ENCODE results near the gene SLC39A1.
A peak's percentile ranks its signal among the peaks of the same experiment; 100 is the strongest.
"Not testable (repeated sequence)": the region's sequence is repeated elsewhere in the genome, so short reads cannot be mapped to it uniquely, and the experiment has no call there.

SLC39A1 gene

GRCh38 chr1:153963030-153963849, at the start of gene SLC39A1:
Gene SLC39A1, minus strand, starts transcription at chr1:153963537. Its CDS starts 822 bp downstream, at chr1:153962715.
- DNase-seq, result peak; percentile 93 to 97

- DNase-seq, result not testable (repeated sequence)
Measured at GRCh38 chr1:154012543-154012942, 49.2 kb upstream of the SLC39A1 start.

DNA sequence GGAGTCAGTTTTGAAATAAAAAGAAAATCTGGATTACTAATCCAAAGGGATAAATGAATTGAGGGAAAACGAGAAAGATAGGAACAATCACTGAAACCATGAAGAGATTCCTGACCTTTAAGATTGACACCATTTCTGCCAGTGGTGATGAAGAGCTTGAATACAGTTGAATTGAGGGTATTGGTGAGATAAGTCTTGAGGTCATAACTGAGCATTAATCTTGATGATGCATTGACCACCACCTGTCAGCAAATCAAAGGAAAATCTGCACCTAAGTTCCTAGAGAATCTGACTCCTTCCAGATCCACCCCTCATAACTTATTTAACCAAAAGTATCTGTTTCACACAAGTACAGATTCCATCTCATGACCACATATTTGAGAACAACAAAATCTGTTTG, 48.8 kb upstream of the SLC39A1 start:
- DNase-seq, result no peak

DNA sequence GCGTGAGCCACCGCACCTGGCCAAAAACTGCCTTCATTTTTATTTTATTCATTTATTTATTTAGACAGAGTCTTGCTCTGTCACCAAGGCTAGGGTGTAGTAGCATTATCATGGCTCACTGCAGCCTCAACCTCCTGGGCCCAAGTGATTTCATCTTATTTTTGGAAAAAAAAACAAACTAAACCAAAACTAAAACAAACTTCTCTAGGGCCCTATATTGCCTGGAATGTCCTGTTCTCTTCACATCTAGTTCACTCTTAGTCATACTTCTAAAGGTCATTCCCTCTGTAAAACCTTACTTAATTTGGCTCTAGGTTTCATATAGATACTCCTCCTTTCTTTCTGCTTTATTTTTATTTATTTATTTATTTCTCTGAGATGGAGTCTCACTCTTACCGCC, 42.8 kb upstream of the SLC39A1 start:
- no peak for DNase-seq

DNA sequence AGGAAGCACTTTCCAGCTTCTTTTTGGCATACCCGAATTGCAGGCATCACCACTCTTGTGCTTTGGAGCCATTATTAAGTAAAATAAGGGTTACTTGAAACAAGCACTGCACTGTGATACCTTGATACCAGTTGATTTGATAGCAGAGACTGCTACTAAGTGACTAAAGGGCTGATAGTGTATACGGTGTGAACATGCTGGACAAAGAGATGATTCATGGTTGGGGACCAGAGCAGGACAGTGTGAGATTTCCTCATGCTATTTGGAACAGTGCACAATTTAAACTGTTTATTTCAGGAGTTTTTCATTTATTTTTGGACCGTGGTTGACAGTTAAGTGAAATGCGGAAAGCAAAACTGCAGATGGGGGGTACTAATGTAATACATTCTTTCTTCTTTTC, 37.1 kb upstream of the SLC39A1 start:
- DNase-seq, result no peak

- not testable (repeated sequence) for DNase-seq
Measured at GRCh38 chr1:153996882-153997281, 33.5 kb upstream of the SLC39A1 start.

DNA sequence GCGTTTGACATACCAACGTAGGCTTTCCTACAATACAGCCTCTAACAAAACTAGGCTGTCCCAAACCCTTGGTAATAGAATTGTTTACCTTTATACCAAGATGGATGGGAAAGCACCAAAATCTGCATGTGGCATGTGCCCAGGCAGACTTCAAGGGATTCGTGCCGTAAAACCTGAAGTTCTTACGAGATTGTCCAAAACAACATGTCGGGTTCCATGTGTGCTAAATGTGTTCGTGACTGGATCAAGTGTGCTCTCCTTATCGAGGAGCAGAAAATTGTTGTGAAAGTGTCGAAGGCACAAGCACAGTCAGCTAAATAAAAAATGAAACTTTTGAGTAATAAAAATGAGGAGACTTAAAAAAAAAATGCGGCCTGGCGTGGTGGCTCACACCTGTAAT, 32.3 kb upstream of the SLC39A1 start:
- no peak for DNase-seq

DNA sequence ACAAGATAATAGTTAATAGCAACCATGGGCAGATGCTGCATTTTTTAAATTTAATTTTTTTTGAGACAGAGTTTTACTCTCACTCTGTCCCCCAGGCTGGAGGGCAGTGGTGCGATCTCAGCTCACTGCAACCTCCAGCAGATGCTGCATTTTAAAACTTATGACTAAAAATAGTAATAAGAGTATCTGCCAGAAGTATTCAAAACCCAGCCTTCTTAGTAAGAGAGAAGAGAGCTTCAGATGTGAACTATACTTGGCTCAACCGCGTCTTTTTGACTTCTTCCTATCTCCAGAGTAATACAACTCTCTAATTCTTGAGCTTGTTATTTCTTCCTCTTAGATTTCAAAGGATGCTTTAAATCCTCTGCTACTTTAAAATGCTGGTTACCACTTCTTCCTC, 31.9 kb upstream of the SLC39A1 start:
- no peak for DNase-seq

- DNase-seq, result no peak
Measured at GRCh38 chr1:153991806-153992205, 28.5 kb upstream of the SLC39A1 start.

DNA sequence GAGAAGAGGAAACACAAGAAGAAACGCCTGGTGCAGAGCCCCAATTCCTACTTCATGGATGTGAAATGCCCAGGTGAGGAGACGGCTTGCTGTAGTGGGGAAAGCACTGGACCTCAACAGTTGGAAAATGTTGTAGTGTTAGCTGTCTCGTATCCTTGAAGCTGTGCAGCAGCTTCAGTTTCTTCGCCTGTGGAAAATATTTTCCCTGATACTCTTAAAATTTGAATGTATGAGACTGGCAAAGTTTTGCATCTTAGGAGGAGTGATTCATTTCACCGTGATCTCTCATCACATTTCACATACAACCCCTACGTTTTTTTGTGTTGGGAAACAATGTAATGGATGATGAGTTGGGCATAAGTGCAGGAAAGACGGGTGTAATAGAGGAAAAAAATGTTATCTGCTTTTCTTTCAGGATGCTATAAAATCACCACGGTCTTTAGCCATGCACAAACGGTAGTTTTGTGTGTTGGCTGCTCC, 27.9 kb upstream of the SLC39A1 start:
- no peak for DNase-seq

- peak; percentile 75 to 77 for DNase-seq
Measured at GRCh38 chr1:153990468-153991150, 27.3 kb upstream of the SLC39A1 start, which contains the start of gene RPS27. Gene RPS27, plus strand, starts transcription at chr1:153990762. Its CDS starts 35 bp downstream, at chr1:153990797.

- no peak for DNase-seq
Measured at GRCh38 chr1:153987621-153988020, 24.3 kb upstream of the SLC39A1 start.

DNA sequence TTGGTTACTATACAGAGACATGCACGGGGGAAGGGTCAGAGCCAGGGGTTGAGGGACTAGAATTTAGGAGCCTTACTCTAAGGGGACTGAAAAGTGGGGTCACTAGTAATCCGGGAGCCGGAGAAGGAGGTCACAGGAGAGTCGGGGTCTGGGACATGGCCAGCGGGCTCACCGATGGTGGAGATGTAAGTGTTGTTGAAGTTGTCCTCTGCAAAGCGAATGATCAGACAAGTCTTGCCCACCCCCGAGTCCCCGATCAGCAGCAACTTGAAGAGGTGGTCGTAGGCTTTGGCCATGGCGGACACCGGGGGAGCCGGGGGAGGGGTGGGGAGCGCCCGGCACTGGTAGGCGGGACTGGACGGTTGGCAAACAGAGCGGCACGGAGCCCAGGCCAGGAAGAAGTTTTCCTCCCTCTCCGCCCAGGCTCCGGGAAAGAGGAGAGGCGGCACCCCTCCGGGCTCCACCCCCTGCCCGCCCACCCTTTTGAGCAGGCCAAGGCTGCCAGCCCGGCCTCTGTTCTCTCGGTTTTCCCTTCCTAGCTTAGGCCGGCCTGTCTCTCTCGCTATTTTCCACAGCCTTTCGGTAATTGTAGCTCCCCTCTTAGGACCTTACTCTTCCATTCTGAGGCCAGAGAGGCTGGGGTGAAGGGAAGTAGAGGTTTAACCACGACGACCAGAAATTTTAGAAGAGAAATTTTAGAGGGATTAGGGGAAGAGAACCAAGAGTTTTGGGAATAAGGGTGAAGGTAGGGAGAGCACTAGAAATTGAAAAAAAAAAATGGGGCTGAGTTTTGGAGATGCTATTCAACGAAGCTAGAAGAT, 22.8 kb upstream of the SLC39A1 start, which contains the start of gene RAB13:
RAB13 (minus strand) TSS at position 399 of the 821 bp plus-strand sequence; CDS start at position 296, 103 bp downstream.
- no peak for DNase-seq

- DNase-seq, result no peak
Measured at GRCh38 chr1:153985341-153985912, 22.1 kb upstream of the SLC39A1 start.

GRCh38 chr1:153984123-153984894, 21.0 kb upstream of the SLC39A1 start:
- no peak for DNase-seq

DNA sequence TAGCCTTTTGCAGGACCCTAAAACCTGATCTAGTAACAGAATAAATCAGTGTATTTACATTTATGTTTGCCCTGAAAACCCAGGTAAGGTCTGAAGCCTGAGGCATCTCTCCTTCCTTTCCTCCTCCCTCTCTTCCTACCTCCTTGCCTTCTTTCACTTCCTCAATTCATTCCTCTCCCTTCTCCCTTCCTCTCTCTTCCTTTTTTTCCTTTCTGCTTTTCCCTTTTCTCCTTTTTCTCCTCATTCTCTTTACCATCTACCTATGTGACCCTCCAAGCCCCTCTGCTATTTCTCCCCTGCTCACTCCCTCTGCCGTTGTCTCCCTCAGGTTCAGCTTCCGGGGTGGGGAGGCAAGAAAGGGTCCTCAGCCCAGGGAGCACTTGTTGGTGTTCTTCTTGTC, 18.4 kb upstream of the SLC39A1 start:
- not testable (repeated sequence) for DNase-seq

DNA sequence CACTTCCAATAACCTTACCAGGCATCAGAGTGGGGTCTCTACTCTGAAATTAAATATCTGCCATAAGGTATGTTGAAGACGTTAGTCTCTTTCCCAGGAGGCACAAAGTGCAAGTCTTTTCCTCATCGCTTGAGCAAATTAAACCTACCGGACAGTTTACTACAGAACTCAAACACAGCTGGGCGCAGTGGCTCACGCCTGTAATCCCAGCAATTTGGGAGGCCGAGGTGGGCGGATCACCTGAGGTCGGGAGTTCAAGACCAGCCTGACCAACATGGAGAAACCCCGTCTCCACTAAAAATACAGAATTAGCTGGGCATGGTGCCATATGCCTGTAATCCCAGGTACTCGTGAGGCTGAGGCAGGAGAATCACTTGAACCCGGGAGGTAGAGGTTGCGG, 15.8 kb upstream of the SLC39A1 start:
- DNase-seq, result not testable (repeated sequence)

GRCh38 chr1:153978274-153978909, 15.1 kb upstream of the SLC39A1 start:
- no peak for DNase-seq

DNA sequence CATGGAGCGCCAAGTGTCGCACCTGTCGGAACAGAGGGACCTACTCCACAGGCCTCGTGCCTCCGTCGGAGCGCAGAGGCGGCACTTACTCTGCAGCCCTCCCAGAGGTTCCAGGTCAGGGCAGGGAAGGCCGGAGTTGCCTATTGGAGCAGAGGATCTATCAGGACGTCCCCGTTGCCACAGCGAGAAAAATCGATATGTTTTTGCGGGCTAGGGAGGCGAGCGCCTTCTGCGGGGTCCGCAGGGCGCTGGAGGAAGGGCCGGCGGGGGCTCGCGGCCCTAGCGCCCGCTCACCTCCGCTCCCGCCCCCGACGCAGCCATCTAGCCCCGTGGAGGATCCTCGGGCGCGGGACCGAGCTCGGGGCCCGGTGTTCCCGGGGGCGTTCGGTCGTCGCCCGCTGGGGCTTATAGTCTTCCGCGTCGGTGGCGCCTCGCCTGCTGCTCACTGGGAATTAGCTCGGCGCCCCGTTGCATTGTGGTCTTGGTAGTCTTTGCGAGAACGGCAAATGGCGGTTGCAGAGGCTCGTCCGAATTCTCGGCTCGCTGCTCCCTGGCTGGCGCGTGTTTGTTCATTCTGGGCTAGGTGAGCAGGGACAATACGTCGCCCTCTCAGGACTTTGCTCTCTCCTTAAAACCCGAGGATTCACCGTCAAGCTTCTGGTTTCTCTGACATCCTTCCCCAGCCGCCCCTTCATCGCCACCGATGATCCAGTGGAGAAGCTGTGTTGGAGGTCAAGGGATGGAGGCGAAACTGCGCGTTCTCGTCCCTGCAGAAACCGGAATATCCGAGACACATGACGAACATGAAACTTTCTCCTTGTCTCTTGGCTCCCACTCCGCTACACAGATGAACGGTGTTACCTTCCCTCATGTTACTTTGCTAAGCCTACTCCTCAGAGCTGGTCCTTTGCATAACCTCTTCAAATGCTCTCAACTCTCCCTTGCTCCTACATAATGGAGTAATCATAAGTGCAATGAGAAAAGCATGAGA, 14.2 kb upstream of the SLC39A1 start, which contains the start of gene JTB:
JTB (minus strand) TSS at position 425 of the 991 bp plus-strand sequence; CDS start at position 3, 422 bp downstream.
- DNase-seq, result peak; percentile 79 to 80

- no peak for DNase-seq
Measured at GRCh38 chr1:153976819-153977249, 13.5 kb upstream of the SLC39A1 start.

All from stimulated activated CD4-positive, alpha-beta T cell treated with anti-CD3 and anti-CD28 coated beads, Interleukin-2, amount 100 ng/mL, for 48 hours (primary cell).